IMR-90 (cell line): ENCODE results near the gene MLANA. TPM values are rescaled to one million over a fixed set of nuclear protein-coding genes. Genes with fewer than 3 reads are reported as not detected.

Source experiments
- ATAC-seq: fragments of 200-7000 bp; cut with Tn5 transposase; 2 replicates; pipeline ENCODE4 v1.9.1; 2020; ENCODE audit warnings: low read depth, mild to moderate bottlenecking, moderate library complexity
- BruUV-seq: library from RNA; stranded (reverse); fragments of 400-500 nt; replicated peaks from 2 replicates; lab custom pipeline; 2021; lab: Mats Ljungman, UMichigan
- CTCF ChIA-PET: fragments of 300-600 bp; formaldehyde crosslinking; extraction: SDS; loops from one replicate; lab custom pipeline; 2021; ENCODE audit warnings: antibody characterized with exemption; lab: Yijun Ruan, JAX
- POLR2A ChIA-PET: fragments of 300-600 bp; sonication (Branson Sonifier 250); formaldehyde crosslinking; loops from one replicate; lab custom pipeline; 2022; ENCODE audit warnings: antibody characterized with exemption; ENCODE audit not compliant: unreplicated experiment; lab: Charles Lee
- DNase-seq: peaks from one replicate; pipeline ENCODE4 v3.0.0; 2013
- H2AFZ ChIP-seq: replicated peaks from 2 replicates; pipeline ENCODE3; 2013; ENCODE audit warnings: low read length, mild to moderate bottlenecking; ENCODE audit not compliant: poor library complexity
- H2AK5ac ChIP-seq: 2 replicates; pipeline ENCODE4 v1.6.1; 2013; ENCODE audit warnings: low read depth, low read length, inconsistent platforms
- H2AK9ac ChIP-seq: replicated peaks from 2 replicates; pipeline ENCODE3; 2013; ENCODE audit warnings: mild to moderate bottlenecking, low read depth, low read length, moderate library complexity; ENCODE audit not compliant: poor library complexity
- H2BK120ac ChIP-seq: 2 replicates; pipeline ENCODE4 v1.6.1; 2013; ENCODE audit warnings: low read depth, low read length, inconsistent platforms
- H2BK15ac ChIP-seq: 3 replicates; pipeline ENCODE4 v1.6.1; 2013; ENCODE audit warnings: low read depth, low read length, inconsistent platforms
- H2BK20ac ChIP-seq: 2 replicates; pipeline ENCODE4 v1.6.1; 2013; ENCODE audit warnings: low read depth, mild to moderate bottlenecking, inconsistent platforms, low read length, moderate library complexity
- H2BK5ac ChIP-seq: 2 replicates; pipeline ENCODE4 v1.6.1; 2013; ENCODE audit warnings: mild to moderate bottlenecking, low read depth, low read length, inconsistent platforms; ENCODE audit not compliant: poor library complexity, severe bottlenecking
- H3K14ac ChIP-seq: replicated peaks from 2 replicates; pipeline ENCODE4 v1.6.1; 2013; ENCODE audit warnings: low read depth, low read length, inconsistent platforms
- H3K18ac ChIP-seq: 2 replicates; pipeline ENCODE4 v1.6.1; 2013; ENCODE audit warnings: low read depth, low read length, control low read depth
- H3K23ac ChIP-seq: 2 replicates; pipeline ENCODE4 v1.6.1; 2013; ENCODE audit warnings: low read depth, low read length, inconsistent platforms
- H3K27ac ChIP-seq: 2 replicates; pipeline ENCODE4 v1.5.1; 2013; ENCODE audit warnings: mild to moderate bottlenecking, control low read depth, low read length; ENCODE audit not compliant: insufficient read depth
- H3K27me3 ChIP-seq: 2 replicates; pipeline ENCODE4 v1.6.1; 2013; ENCODE audit warnings: low read length; ENCODE audit not compliant: control insufficient read depth, insufficient read depth
- H3K36me3 ChIP-seq: 2 replicates; pipeline ENCODE4 v1.6.1; 2013; ENCODE audit warnings: low read length, mixed read lengths; ENCODE audit not compliant: control insufficient read depth, insufficient read depth
- H3K4ac ChIP-seq: 2 replicates; pipeline ENCODE4 v1.6.1; 2013; ENCODE audit warnings: low read depth, low read length, inconsistent platforms
- H3K4me1 ChIP-seq: 2 replicates; pipeline ENCODE4 v1.6.1; 2013; ENCODE audit warnings: low read length, mixed read lengths; ENCODE audit not compliant: control insufficient read depth, insufficient read depth
- H3K4me2 ChIP-seq: 2 replicates; pipeline ENCODE4 v1.6.1; 2013; ENCODE audit warnings: low read depth, mild to moderate bottlenecking, control low read depth, low read length, moderate library complexity
- H3K4me3 ChIP-seq: 2 replicates; pipeline ENCODE4 v1.5.1; 2013; ENCODE audit warnings: low read depth, mild to moderate bottlenecking, control low read depth, low read length, moderate library complexity; ENCODE audit not compliant: insufficient read depth
- H3K56ac ChIP-seq: 2 replicates; pipeline ENCODE4 v1.6.1; 2013; ENCODE audit warnings: low read length, inconsistent platforms; ENCODE audit not compliant: insufficient read depth; ENCODE audit errors: extremely low read depth
- H3K79me1 ChIP-seq, 2 experiments: 2 replicates each; pipeline ENCODE4 v1.6.1; 2013; ENCODE audit warnings: low read length in 2 of 2, inconsistent platforms in 1 of 2, low read depth in 1 of 2
- H3K9ac ChIP-seq: 2 replicates; pipeline ENCODE4 v1.6.1; 2013; ENCODE audit warnings: low read depth, low read length, control low read depth
- H3K9me1 ChIP-seq: 2 replicates; pipeline ENCODE4 v1.6.1; 2013; ENCODE audit warnings: low read length, inconsistent platforms; ENCODE audit not compliant: insufficient read depth
- H3K9me3 ChIP-seq: 2 replicates; pipeline ENCODE4 v1.6.1; 2013; ENCODE audit warnings: low read length; ENCODE audit not compliant: control insufficient read depth, insufficient read depth
- H4K20me1 ChIP-seq: 2 replicates; pipeline ENCODE4 v1.6.1; 2013; ENCODE audit warnings: low read length, inconsistent platforms; ENCODE audit not compliant: insufficient read depth
- H4K5ac ChIP-seq: 2 replicates; pipeline ENCODE4 v1.6.1; 2013; ENCODE audit warnings: mild to moderate bottlenecking, low read depth, low read length, control low read depth
- H4K8ac ChIP-seq, 2 experiments: 2 replicates each; pipeline ENCODE4 v1.6.1; 2013; ENCODE audit warnings: low read depth in 2 of 2, low read length in 2 of 2, control low read depth in 1 of 2, inconsistent platforms in 1 of 2
- H4K91ac ChIP-seq: 2 replicates; pipeline ENCODE4 v1.6.1; 2013; ENCODE audit warnings: low read depth, low read length, inconsistent platforms; ENCODE audit not compliant: insufficient read depth
- MAFK ChIP-seq: IDR thresholded peaks from 2 replicates; pipeline ENCODE4 v1.6.1; 2012; ENCODE audit warnings: low read depth, low read length, improper control_type of control experiment
- POLR2A ChIP-seq: IDR thresholded peaks from 2 replicates; pipeline ENCODE4 v1.6.1; 2012; ENCODE audit warnings: mild to moderate bottlenecking, low read depth, low read length
- RAD21 ChIP-seq: IDR thresholded peaks from 2 replicates; pipeline ENCODE4 v1.6.1; 2012; ENCODE audit warnings: low read length, improper control_type of control experiment
- WGBS, 2 experiments: methylation state at CpG; one replicate each; pipeline versions ENCODE4 v1.1.5 to v1.1.7; 2013; ENCODE audit warnings: missing lambda C conversion rate in 2 of 2; ENCODE audit not compliant: insufficient read length in 1 of 2; ENCODE audit errors: extremely low coverage in 2 of 2; 5-methylcytosine and 5-hydroxymethylcytosine counted together
- dilution Hi-C: fragments of 300-500 bp; cut with HindIII; formaldehyde crosslinking; loops from one replicate; pipeline ENCODE4 v1.14.3; 2018; ENCODE audit warnings: low sequenced_read_pairs; ENCODE audit not compliant: unreplicated experiment
- in situ Hi-C: fragments of 300-500 bp; cut with MboI; formaldehyde crosslinking; loops from 3 replicates; pipeline ENCODE4 v1.14.3; 2019; ENCODE audit warnings: low sequenced_read_pairs, inconsistent platforms, mixed read lengths
- intact Hi-C: fragments of 100-400 bp; cut with micrococcal nuclease; formaldehyde crosslinking; loops from 2 replicates; pipeline ENCODE4 v1.10.0; 2022
- polyA plus RNA-seq, 3 experiments: library from polyadenylated mRNA; depleted of rRNA; stranded (reverse); fragments of >200 nt; gene quantifications; 2 replicates each; pipeline ENCODE4 v1.2.3, GENCODE V29; 2012; ENCODE audit warnings: low replicate concordance in 1 of 3
- total RNA-seq: library from RNA; depleted of rRNA; stranded (reverse); fragments of >200 nt; gene quantifications from 2 replicates; pipeline ENCODE4 v1.2.3, GENCODE V29; 2012

Gene MLANA
- total and polyA plus RNA-seq, 2 of the 4 experiments (the other 2 are of a cell fraction), result not detected

DNA sequence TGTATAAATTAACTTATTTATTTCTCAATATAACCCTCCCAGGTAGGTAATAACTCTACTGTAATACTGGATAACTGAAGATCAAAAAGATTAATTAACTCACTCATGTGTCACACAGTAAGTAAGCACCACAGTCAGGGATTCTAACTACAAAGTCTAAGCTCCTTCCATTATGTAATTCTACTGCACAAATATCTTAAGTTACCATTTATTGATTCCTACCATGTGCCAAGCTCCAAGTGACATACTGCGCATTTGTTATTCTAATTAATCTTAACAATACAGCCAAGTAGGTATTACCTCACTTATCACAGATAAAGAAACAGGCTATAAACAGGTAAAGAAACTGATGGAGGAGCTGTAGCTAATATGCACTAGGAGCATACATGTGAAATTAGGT is 66.5 kb downstream of the MLANA start:
- H3K23ac ChIP-seq, result no peak overlapping the region
- no peak overlapping the region for H2AK9ac ChIP-seq
- H4K20me1 ChIP-seq, result no peaks in the 10 kb centered on the region; the same call in 1 of the 2 replicates
- no peak overlapping the region for H3K27ac ChIP-seq
- no peak overlapping the region for H2AK5ac ChIP-seq
- ATAC-seq (no peak), DNase-seq (no peak)
- H3K14ac ChIP-seq, result no peak overlapping the region
- H3K79me1 ChIP-seq, result no peaks in the 10 kb centered on the region; a peak in 2 of 4 replicates
- no peak overlapping the region for H2BK15ac ChIP-seq
- no peak overlapping the region for H4K8ac ChIP-seq
- H2AFZ ChIP-seq, result no peak overlapping the region
- in situ Hi-C loops (no loop called here), intact Hi-C loops (loop anchor here (5.0 kb wide), 1 partner anchor 40 kb away; no protein-coding TSS in a partner anchor), dilution Hi-C loops (no loop called here)
- H3K18ac ChIP-seq, result no peak overlapping the region
- H2BK20ac ChIP-seq, result no peak overlapping the region
- ChIA-PET CTCF (no interaction called here), POLR2A (no interaction called here)
- no peak overlapping the region for H3K9ac ChIP-seq
- no peaks in the 10 kb centered on the region for H3K9me3 ChIP-seq
- BruUV-seq, result no TSS peak
- H3K9me1 ChIP-seq, result no peaks in the 10 kb centered on the region
- H2BK120ac ChIP-seq, result no peak overlapping the region
- no peak overlapping the region for H3K56ac ChIP-seq
- H3K4ac ChIP-seq, result no peak overlapping the region
- H4K5ac ChIP-seq, result no peak overlapping the region
- peaks cover 3% of the 10 kb centered on the region; the same call in 1 of the 2 replicates for H3K36me3 ChIP-seq
- WGBS, 2 experiments, result no CpG with 5 or more reads among the region's 1 CpG
- no peak overlapping the region for H4K91ac ChIP-seq
- H2BK5ac ChIP-seq, result no peak overlapping the region
- no peaks in the 10 kb centered on the region for H3K4me1 ChIP-seq
- H3K27me3 ChIP-seq, result no peaks in the 10 kb centered on the region
- H3K4me3 ChIP-seq, result no peak overlapping the region
- TF ChIP-seq RAD21, result no peak
- TF ChIP-seq POLR2A, result no peak
- no peak for TF ChIP-seq MAFK
- H3K4me2 ChIP-seq, result no peak overlapping the region
